DND-41 (cell line): ENCODE results near the gene VWDE.

Experiments used
- ATAC-seq: fragments of 200-7000 bp; cut with Tn5 transposase; 3 replicates; pipeline ENCODE4 v1.9.1; 2021; ENCODE audit warnings: low read depth; ENCODE audit not compliant: insufficient read depth
- DNase-seq: peaks from one replicate; pipeline ENCODE4 v3.0.0-alpha.2; 2020
- H2AFZ ChIP-seq: 2 replicates; pipeline ENCODE4 v1.6.0; 2012; ENCODE audit warnings: low read depth, low read length
- H3K27ac ChIP-seq: 2 replicates; pipeline ENCODE4 v1.5.1; 2012; ENCODE audit warnings: low read length, inconsistent platforms
- H3K27me3 ChIP-seq: fragments of 200-600 bp; sonication (generic); 2 replicates; pipeline ENCODE4 v1.6.0; 2012; ENCODE audit warnings: low read length, mild to moderate bottlenecking, inconsistent platforms; ENCODE audit not compliant: insufficient read depth, poor library complexity
- H3K36me3 ChIP-seq: 2 replicates; pipeline ENCODE4 v1.5.1; 2012; ENCODE audit warnings: low read length, inconsistent platforms; ENCODE audit not compliant: insufficient read depth
- H3K4me1 ChIP-seq: 2 replicates; pipeline ENCODE4 v1.5.1; 2012; ENCODE audit warnings: mild to moderate bottlenecking, low read length; ENCODE audit not compliant: insufficient read depth
- H3K4me2 ChIP-seq: 2 replicates; pipeline ENCODE4 v1.6.0; 2012; ENCODE audit warnings: mild to moderate bottlenecking, moderate library complexity, low read length, inconsistent platforms; ENCODE audit not compliant: insufficient read depth
- H3K4me3 ChIP-seq, 2 experiments: fragments of 200-600 bp in 1 of 2; shearing (Covaris generic) in 1 of 2; 2 replicates each; pipeline ENCODE4 v1.5.1; 2012 to 2016; ENCODE audit warnings: inconsistent platforms in 2 of 2, low read length in 2 of 2, mild to moderate bottlenecking in 2 of 2, low read depth in 1 of 2, moderate library complexity in 1 of 2
- H3K79me2 ChIP-seq: 2 replicates; pipeline ENCODE4 v1.6.0; 2012; ENCODE audit warnings: low read length, inconsistent platforms; ENCODE audit not compliant: insufficient read depth
- H3K9ac ChIP-seq: 2 replicates; pipeline ENCODE4 v1.6.0; 2012; ENCODE audit warnings: low read depth, mild to moderate bottlenecking, inconsistent platforms, low read length, moderate library complexity
- H3K9me3 ChIP-seq: 2 replicates; pipeline ENCODE4 v1.5.1; 2012; ENCODE audit warnings: low read length, moderate library complexity, mild to moderate bottlenecking, inconsistent platforms; ENCODE audit not compliant: insufficient read depth, severe bottlenecking
- H4K20me1 ChIP-seq: 2 replicates; pipeline ENCODE4 v1.6.0; 2012; ENCODE audit warnings: low read length; ENCODE audit not compliant: insufficient read depth
- EZH2 ChIP-seq: IDR thresholded peaks from 3 replicates; pipeline ENCODE4 v1.6.1; 2012; ENCODE audit warnings: borderline replicate concordance, low read depth, mild to moderate bottlenecking, moderate library complexity, low read length, inconsistent platforms; ENCODE audit not compliant: severe bottlenecking
- TF ChIP-seq, protein P1 (sequence below): IDR thresholded peaks from 2 replicates; pipeline ENCODE4 v1.5.1; 2012; ENCODE audit warnings: borderline replicate concordance, low read length, moderate library complexity, mild to moderate bottlenecking; ENCODE audit not compliant: poor library complexity, severe bottlenecking; ENCODE audit errors: extremely low read depth

Gene VWDE

DNA sequence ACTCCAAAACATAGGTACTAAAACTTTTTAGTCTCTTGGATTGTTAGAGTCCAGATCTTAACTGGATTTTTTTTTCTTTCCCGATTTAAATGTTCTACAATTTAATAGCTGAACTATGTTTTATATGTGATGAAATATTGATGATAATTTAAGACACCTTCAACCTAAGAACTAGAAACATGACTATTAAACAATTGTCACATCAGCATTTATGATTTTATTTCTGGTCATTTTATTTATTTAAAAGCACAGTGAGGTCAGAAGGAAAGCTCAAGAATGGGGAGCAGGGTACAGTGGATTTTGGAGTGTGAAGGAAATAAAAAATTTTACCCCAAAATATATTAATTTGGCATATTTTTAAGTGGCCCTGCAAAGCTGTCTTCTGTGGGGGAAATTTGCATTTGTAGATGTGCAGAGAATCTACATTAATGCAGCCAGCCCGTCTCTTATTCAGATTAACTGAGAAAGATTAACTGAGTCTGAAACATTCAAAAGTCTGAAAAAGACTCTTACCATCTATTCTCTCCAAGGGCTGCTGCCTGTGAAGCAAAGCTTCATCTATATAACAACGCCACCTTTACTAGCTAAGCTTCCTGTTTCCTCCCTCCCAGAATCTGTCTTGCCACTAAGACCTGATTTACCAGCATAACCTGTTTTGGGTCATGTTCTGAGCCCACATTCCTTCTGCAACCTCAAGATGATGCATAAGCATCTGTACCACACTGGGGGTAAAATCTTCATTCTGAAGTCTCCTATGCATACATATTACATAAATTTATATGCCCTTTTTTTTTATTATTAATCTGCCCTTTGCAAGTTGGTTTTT is 106.2 kb downstream of the VWDE start:
- no peak overlapping the region for H3K4me2 ChIP-seq
- no peak for TF ChIP-seq EZH2
- TF ChIP-seq, protein P1, sequence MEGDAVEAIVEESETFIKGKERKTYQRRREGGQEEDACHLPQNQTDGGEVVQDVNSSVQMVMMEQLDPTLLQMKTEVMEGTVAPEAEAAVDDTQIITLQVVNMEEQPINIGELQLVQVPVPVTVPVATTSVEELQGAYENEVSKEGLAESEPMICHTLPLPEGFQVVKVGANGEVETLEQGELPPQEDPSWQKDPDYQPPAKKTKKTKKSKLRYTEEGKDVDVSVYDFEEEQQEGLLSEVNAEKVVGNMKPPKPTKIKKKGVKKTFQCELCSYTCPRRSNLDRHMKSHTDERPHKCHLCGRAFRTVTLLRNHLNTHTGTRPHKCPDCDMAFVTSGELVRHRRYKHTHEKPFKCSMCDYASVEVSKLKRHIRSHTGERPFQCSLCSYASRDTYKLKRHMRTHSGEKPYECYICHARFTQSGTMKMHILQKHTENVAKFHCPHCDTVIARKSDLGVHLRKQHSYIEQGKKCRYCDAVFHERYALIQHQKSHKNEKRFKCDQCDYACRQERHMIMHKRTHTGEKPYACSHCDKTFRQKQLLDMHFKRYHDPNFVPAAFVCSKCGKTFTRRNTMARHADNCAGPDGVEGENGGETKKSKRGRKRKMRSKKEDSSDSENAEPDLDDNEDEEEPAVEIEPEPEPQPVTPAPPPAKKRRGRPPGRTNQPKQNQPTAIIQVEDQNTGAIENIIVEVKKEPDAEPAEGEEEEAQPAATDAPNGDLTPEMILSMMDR: no peak

DNA sequence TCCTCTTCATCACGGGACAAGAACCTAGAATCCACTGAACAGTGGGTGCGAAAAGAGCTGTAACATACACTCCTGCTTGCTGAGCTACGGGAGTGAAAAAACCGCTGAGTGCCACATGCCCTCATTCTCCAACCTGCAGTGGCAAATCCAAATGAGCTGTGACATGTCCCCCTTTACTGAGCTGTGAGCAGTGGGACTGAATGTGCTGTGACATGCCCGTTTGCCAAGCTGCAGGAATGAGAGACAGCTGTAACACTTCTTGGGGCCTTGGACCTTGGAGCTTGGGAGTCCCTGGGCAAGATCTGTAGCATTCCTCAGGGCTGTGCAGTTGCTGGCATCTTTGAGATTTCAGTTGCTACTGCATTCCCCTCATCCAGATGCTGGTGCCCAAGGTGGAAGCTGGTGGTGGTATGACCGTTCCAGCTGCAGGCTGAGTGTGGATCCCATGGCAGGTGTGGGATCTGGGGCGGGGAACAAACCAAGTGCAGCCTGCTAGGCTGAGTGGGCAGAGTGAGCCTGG is 107.6 kb downstream of the VWDE start:
- Histone ChIP-seq H3K79me2 (no peaks in the 10 kb centered on the region), H3K27ac (no peak overlapping the region), H3K4me2 (no peak overlapping the region), H3K4me3 (no peak overlapping the region), H3K9me3 (peaks cover 4% of the 10 kb centered on the region), H3K9ac (no peak overlapping the region), H3K36me3 (no peaks in the 10 kb centered on the region), H4K20me1 (no peaks in the 10 kb centered on the region), H3K4me1 (no peaks in the 10 kb centered on the region), H3K27me3 (no peaks in the 10 kb centered on the region), H2AFZ (no peak overlapping the region)
- DNase-seq (no peak), ATAC-seq (no peak)
- TF ChIP-seq, protein P1: no peak
- TF ChIP-seq EZH2: no peak

More for the DNA sequence above, 106.2 kb downstream of the VWDE start:
- Histone ChIP-seq H3K36me3 (no peaks in the 10 kb centered on the region), H3K27me3 (no peaks in the 10 kb centered on the region), H3K4me1 (no peaks in the 10 kb centered on the region), H4K20me1 (no peaks in the 10 kb centered on the region), H2AFZ (no peak overlapping the region), H3K9me3 (no peaks in the 10 kb centered on the region), H3K4me3 (no peak overlapping the region), H3K27ac (no peak overlapping the region), H3K9ac (no peak overlapping the region), H3K79me2 (no peaks in the 10 kb centered on the region)
- ATAC-seq (no peak), DNase-seq (no peak)

DNA sequence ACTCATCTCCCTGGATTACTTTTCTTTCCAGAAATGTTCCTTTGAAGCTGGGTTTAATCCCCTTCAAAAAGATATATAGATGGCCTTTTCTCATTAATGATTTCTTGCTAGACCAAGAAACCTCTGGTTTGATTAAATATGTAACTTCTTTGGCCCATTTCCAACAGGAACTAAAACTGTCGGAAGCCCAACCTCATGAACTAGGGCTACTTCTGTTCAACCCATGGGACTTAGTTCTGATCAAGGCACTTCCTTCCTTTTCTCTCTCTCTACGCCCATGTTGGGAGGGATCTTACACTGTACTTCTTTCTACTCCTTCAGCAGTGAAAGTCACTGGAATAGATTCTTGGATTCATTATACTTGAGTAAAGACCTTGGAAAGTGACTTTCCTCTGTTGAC is 109.0 kb downstream of the VWDE start:
- H3K4me2 ChIP-seq: no peak overlapping the region

More for the DNA sequence above, 109.0 kb downstream of the VWDE start:
- Histone ChIP-seq H3K27ac (no peak overlapping the region), H3K4me3 (no peak overlapping the region), H3K36me3 (no peaks in the 10 kb centered on the region), H3K79me2 (no peaks in the 10 kb centered on the region), H3K9me3 (peaks cover 12% of the 10 kb centered on the region), H4K20me1 (no peaks in the 10 kb centered on the region), H2AFZ (no peak overlapping the region), H3K9ac (no peak overlapping the region), H3K27me3 (no peaks in the 10 kb centered on the region), H3K4me1 (no peaks in the 10 kb centered on the region)
- TF ChIP-seq, protein P1: no peak
- TF ChIP-seq EZH2: no peak
- ATAC-seq (no peak), DNase-seq (no peak)
